H1 (cell line): ENCODE measurements around the gene RPN2.

Experiments
- BRCA1 ChIP-seq: IDR thresholded peaks from 2 replicates; pipeline ENCODE4 v1.6.1; 2012; ENCODE audit warnings: low read depth, low read length, improper control_type of control experiment
- TEAD4 ChIP-seq: IDR thresholded peaks from 2 replicates; pipeline ENCODE4 v1.6.1; 2012; ENCODE audit warnings: low read depth, low read length, inconsistent platforms, mixed read lengths
- YY1 ChIP-seq: IDR thresholded peaks from 2 replicates; pipeline ENCODE4 v1.6.1; 2011; ENCODE audit warnings: low read depth, mild to moderate bottlenecking, low read length
- TF ChIP-seq, protein P1 (sequence below), 3 experiments: IDR thresholded peaks; 1 replicate in 2 of 3; 2 replicates in 1 of 3; pipeline versions ENCODE4 v1.5.1 to v1.6.1; 2011; ENCODE audit warnings: low read length in 3 of 3, mild to moderate bottlenecking in 3 of 3, inconsistent platforms in 2 of 3, low read depth in 1 of 3, moderate library complexity in 1 of 3; ENCODE audit not compliant: insufficient read depth in 1 of 3; ENCODE audit errors: control extremely low read depth in 1 of 3

DNA sequence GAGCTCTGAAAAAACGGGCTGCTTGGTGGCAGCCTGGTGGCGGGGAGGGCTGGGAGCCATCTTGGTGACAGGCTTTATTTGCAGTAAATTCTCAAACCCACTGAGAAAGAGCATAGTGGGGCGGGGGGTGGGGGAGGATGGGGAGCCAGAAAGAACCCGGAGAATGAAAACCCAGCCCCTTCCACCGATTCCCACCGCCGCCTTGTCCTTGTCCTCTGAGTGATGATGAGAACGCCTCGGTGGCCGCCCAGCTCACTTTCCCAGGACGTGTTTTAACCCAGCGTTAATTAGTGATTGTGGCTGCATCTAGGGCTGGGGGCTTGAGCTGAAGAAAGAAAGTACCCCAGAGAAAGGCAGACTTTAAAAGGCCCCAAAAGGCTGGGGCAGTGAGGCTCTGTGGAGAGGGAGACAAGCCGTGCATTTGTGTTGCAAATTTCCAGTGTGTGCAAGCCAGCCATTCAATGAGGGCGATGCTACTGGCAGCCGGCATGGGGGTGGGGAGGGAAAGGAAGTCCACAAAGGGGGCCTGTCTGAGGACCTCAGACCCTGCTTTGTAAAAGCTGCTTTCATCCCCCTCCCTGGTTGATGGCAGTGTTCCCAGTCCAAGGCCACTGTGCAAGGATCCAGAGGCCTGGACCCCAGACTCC lies 88.7 kb downstream of the RPN2 start:
- TF ChIP-seq TEAD4, result no peak
- TF ChIP-seq BRCA1, result no peak
- TF ChIP-seq, protein P1, sequence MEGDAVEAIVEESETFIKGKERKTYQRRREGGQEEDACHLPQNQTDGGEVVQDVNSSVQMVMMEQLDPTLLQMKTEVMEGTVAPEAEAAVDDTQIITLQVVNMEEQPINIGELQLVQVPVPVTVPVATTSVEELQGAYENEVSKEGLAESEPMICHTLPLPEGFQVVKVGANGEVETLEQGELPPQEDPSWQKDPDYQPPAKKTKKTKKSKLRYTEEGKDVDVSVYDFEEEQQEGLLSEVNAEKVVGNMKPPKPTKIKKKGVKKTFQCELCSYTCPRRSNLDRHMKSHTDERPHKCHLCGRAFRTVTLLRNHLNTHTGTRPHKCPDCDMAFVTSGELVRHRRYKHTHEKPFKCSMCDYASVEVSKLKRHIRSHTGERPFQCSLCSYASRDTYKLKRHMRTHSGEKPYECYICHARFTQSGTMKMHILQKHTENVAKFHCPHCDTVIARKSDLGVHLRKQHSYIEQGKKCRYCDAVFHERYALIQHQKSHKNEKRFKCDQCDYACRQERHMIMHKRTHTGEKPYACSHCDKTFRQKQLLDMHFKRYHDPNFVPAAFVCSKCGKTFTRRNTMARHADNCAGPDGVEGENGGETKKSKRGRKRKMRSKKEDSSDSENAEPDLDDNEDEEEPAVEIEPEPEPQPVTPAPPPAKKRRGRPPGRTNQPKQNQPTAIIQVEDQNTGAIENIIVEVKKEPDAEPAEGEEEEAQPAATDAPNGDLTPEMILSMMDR (IDR thresholded peaks at IDR 0.05; ENCODE audit: control extremely low read depth in 1 of 3, insufficient read depth in 1 of 3, low read depth in 1 of 3, low read length in 3 of 3), result no peak
- TF ChIP-seq YY1, result peak; percentile 67; the same call in 1 of the 2 replicates
